GM20431 (cell line): ENCODE results near the gene CGREF1.
"Not testable (repeated sequence)": the region's sequence is repeated elsewhere in the genome, so short reads cannot be mapped to it uniquely, and the experiment has no call there.

Experiments used
- in situ Hi-C: fragments of 300-500 bp; cut with MseI, MboI; formaldehyde crosslinking; loops from one replicate; pipeline ENCODE4 v1.15.0; 2020; ENCODE audit warnings: low sequenced_read_pairs; ENCODE audit not compliant: unreplicated experiment

Gene CGREF1

DNA sequence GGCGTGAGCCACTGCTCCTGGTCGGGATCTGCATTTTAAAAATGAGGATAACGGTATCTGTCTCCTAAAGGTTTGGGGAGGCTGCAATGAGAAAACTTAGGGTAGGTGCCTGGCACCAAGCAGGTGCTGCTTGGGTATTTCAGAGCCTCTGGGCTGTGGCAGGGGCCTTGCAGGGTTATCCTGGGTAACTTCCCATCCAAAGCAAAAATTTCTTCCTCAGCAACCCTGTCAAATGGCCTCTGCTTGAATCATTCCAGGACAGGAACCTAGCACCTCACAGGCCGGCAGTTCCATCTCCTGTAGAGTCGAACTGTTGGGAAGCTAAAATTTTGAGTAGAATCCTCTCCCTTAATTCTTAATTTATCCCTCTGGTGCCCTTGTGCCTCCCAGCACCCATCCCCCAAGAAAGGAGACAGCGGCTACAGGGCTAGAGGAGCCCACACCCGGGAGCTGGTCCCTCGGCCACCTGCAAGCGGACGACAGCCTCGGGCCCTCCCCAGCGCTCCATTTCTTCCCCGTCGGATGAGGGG, 868 bp downstream of the CGREF1 start:
- in situ Hi-C loops: no loop called here

DNA sequence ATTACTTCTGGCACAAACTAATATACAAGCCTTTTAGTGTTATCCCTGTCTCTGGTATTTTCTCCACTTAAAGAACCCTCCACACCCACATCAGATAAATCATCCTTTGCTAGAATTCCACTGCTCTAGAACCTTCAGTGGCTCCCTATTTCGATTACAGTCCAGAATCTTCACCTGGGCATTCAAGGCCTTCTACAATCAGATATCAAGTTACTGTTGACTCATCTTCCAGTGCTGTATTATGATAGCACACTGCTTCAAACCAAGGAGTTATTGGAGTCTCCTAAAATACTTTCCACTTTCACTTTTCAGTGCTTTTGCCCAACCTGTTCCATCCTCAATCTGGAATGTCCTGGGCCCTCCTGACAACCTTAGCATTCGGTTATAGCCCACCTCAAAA, 3.4 kb downstream of the CGREF1 start:
- in situ Hi-C loops: no loop called here

DNA sequence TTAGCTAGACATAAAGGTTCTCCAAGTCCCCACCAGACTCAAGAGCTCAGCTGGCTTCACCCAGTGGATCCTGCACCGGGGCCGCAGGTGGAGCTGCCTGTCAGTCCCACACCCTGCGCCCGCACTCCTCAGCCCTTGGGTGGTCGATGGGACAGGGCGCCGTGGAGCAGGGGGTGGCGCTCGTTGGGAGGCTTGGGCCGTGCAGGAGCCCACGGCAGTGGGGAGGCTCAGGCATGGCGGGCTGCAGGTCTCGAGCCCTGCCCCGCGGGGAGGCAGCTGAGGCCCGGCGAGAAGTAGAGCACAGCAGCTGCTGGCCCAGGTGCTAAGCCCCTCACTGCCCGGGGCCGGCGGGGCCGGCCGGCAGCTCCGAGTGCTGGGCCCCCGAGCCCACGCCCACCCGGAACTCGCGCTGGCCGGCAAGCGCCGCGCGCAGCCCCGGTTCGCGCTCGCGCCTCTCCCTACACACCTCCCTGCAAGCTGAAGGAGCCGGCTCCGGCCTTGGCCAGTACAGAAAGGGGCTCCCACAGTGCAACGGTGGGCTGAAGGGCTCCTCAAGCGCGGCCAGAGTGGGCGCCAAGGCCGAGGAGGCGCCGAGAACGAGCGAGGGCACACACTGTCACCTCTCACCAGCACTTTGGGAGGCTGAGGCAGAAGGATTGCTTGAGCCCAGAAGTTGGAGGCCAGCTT, 7.4 kb downstream of the CGREF1 start:
- in situ Hi-C loops: not testable (repeated sequence)

DNA sequence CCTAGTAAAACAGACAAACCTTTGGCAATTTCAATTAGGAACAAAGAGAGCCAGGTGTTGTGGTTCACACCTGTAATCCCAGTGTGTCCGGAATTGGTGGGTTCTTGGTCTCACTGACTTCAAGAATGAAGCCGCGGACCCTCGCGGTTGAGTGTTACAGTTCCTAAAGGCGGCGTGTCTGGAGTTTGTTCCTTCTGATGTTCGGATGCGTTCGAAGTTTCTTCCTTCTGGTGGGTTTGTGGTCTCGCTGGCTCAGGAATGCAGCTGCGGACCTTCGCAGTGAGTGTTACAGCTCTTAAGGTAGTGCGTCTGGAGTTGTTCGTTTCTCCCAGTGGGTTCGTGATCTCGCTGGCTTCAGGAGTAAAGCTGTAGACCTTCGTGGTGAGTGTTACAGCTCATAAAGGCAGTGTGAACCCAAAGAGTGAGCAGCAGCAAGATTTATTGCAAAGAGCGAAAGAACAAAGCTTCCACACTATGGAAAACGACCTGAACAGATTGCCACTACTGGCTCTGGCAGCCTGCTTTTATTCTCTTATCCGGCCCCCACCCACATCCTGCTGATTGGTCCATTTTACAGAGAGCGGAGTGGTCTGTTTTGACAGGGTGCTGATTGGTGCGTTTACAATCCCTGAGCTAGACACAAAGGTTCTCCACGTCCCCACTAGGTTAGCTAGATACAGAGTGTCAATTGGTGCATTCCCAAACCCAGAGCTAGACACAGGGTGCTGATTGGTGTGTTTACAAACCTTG, 8.2 kb downstream of the CGREF1 start:
- in situ Hi-C loops: not testable (repeated sequence)

DNA sequence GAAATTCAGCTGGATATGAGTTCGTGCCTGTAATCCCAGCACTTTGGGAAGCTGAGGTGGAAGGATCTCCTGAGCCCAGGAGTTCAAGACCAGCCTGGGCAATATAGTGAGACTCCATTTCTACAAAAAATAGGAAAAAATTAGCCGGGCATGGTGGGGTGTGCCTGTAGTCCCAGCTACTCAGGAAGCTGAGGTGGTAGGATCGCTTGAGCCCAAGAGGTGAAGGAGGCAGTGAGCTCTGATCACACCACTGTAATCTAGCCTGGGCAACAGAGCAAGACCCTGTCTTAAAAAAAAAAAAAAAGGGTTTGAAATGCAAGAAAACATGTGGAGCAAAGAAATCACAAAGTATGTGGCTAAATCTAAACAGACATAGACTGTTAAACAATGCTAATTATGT, 9.8 kb downstream of the CGREF1 start:
- in situ Hi-C loops: no loop called here

DNA sequence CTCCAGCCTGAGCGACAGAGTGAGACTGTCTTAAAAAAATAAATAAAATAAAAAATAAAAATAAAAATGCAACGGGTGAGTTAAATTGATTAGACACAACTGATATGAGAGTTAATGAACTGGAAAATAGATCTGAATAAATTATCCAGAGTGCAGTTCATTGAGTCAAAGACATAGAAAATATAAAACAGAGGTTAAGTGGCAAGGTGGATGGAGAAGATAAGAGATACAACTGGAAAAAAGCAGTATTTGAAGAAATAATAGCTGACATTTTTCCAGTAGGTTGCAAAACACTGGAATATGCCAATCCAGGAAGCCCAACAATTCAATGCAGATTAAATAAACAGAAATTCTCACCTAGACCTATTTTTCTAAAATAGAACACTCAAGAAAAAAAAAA, 10.7 kb downstream of the CGREF1 start:
- in situ Hi-C loops: no loop called here

DNA sequence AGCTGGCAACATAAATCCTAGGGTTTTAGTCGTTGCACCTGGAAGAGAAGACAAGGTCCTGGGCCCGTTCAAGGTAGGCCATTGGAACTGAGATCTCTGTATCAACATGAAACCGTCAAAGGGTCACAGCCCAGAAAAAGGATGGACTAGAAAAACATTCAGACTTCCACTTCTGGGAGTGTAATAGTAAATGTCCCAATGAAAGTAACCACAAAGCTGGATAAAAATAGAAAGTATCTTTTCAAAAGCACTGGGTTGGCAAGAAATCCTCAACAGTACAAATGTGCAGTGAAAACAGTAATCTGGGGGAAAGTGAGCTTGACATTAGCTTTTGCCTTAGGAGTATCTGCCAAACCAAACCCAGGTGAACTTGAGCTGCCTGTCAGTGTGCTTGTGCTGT, 12.9 kb downstream of the CGREF1 start:
- in situ Hi-C loops: no loop called here

DNA sequence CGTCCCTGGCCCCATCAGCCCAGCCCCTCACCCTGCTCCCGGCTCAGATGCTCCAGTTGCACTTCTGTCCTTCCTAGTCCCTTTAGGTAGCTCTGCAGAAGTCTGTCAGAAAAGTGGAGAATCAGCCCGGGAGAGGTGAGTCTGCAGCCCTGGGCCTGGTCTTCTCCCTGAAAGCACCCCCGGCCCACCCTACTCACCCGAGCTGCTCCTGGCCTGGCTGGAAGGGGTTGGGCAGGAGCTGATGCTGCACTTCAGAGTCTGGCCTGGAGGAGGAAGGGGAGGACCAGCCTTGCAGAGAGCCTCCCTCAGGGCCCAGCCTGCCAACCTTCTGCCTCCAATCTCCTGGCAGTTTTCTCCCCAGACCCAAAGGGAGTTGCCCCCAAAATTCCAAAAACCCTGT, 16.6 kb downstream of the CGREF1 start:
- in situ Hi-C loops: no loop called here

DNA sequence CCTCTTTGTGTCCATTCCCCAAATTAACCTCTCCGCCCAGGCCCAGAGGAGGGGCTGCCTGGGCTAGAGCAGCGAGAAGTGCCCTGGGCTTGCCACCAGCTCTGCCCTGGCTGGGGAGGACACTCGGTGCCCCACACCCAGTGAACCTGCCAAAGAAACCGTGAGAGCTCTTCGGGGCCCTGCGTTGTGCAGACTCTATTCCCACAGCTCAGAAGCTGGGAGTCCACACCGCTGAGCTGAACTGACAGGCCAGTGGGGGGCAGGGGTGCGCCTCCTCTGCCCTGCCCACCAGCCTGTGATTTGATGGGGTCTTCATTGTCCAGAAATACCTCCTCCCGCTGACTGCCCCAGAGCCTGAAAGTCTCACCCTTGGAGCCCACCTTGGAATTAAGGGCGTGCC, 18.9 kb downstream of the CGREF1 start:
- in situ Hi-C loops: no loop called here

DNA sequence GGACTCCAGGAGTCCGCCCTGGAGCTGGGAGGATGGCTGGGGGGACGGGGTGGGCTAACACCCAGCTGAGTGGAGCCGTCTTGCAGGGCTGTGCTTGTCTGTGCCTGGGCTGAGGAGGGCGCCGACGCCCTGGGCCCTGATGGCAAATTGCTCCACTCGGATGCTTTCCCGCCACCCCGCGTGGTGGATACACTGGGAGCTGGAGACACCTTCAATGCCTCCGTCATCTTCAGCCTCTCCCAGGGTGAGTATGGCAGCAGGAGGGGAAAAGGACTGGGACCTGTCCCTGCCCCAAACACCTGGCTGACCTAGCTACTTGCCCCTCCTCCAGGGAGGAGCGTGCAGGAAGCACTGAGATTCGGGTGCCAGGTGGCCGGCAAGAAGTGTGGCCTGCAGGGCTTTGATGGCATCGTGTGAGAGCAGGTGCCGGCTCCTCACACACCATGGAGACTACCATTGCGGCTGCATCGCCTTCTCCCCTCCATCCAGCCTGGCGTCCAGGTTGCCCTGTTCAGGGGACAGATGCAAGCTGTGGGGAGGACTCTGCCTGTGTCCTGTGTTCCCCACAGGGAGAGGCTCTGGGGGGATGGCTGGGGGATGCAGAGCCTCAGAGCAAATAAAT, 19.5 kb downstream of the CGREF1 start:
- in situ Hi-C loops: loop anchor here (10.0 kb wide), 1 partner anchor 185 kb away; the partner anchor contains the start of gene TRIM54

DNA sequence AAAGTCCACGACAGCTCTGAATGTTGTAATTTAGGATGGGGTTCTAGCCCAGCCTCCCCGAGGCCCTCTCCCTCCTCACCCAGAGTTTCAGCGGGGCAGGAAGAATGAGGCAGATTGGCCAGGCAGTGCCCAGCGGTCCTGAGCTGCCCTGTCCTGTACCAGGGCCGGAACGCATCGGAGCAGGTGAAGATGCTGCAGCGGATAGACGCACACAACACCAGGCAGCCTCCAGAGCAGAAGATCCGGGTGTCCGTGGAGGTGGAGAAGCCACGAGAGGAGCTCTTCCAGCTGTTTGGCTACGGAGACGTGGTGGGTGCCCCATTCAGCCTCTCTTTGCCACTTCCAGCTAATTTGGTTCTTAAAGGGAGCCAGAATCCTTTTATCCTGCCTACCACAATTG, 21.6 kb downstream of the CGREF1 start:
- in situ Hi-C loops: loop anchor here (10.0 kb wide), 1 partner anchor 187 kb away; the partner anchor contains the start of gene TRIM54

DNA sequence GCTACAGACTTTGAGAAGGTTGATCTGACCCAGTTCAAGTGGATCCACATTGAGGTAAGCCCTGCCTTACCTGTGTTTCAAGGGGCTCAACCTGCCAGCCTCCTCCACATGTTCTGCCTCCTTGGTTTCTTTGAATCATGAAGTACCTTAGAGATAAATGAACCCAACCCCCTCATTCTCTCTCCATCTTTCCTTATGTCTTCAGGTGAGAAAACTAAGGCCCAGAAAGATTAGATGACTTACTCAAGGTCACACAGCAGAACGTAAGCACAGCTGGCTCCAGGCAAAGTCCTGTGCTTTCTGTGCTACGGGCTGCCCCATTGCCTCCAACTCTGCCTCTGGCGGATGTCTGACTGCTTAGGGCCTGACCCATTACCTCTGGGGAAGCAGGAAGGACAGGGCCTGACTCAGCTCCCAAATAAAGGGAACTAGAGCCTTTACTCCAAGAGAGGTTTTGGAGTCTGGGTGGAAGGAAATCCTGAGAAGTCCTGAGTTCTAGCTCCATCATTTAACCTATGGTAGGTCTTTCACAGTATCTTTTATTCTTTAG, 22.1 kb downstream of the CGREF1 start:
- in situ Hi-C loops: loop anchor here (10.0 kb wide), 1 partner anchor 188 kb away; the partner anchor contains the start of gene TRIM54

DNA sequence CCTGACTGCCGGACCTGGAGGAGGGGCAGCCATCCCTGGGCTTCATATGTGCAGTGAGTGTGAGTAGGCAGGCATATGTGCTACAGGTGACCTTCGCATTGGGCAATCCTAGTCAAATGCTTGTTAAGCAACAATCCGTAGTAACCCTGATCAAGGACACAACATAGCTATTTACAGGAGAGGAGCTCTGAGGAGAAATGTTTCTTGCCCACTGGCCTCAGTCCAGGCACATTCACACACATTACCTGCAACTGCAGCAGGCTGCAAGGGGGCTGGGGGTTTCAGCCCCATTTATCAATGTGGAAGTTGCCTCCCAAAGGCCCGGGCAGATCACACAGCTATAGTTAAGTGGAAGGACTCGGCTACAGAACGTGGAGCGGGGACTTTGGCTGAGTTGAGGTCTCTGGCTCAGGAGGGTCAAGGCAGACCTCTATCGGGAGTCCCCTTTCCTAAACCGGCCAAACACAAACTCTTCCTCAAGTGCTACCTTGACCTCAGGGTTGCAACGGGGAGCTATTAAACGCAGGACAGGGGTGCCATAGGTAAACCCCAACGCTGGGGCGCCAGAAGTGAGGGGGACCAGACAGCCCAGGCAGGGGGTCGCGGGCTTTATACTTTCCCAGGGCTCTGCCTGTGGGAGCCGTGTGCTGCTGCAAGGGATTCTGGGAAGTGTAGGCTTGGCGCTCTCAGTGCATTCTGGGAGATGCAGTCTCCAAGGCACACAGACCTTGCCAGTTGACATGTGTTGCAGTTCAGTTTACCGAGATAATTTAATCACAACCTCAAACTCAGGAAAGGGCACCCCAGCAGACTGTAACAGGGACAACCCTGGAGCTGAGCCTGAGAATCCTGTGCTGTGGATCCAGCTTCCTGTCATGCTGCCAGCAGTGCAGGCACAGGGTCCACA, 22.9 kb downstream of the CGREF1 start:
- in situ Hi-C loops: loop anchor here (10.0 kb wide), 1 partner anchor 189 kb away; the partner anchor contains the start of gene TRIM54

DNA sequence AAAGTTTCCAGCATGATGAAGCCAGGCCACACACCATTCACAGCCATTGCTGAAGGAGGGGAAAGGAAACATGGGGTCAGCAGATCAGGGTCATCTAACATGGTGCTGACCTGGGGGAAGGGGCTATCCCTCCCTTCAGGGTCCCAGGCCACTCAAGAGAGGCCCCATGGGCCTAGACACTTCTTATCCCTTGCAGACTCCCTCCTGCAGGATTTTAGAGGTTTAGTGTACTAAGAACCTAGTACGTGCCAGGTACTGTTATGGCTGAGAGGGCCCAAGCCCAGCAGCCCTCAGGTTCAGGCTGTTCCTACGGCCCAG, 23.5 kb downstream of the CGREF1 start:
- in situ Hi-C loops: loop anchor here (10.0 kb wide), 1 partner anchor 189 kb away; the partner anchor contains the start of gene TRIM54

DNA sequence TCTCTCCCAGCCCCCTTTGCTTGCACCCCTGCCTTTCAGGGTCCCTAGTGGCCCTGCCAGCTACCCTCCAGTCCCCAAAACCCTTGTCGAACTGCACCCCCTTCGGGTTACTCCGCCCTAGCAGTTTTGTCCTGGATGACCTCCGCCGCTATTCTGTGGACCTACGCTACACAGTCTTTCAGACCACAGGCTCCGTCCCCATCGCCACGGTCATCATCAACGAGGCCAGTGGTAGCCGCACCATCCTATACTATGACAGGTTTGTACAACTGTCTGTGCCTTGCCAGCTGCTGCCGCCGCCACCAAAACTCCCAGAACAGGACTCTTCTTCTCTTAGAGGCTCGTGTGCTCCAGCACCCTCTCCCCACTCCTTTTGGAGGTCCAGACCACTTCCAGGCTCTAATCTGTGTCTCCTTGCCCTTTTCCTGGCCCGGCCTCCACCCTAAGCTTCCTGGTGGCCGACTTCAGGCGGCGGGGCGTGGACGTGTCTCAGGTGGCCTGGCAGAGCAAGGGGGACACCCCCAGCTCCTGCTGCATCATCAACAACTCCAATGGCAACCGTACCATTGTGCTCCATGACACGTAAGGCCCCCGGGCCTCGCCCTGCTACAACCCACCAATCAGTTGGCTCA, 24.5 kb downstream of the CGREF1 start:
- in situ Hi-C loops: loop anchor here (10.0 kb wide), 1 partner anchor 190 kb away; the partner anchor contains the start of gene TRIM54

DNA sequence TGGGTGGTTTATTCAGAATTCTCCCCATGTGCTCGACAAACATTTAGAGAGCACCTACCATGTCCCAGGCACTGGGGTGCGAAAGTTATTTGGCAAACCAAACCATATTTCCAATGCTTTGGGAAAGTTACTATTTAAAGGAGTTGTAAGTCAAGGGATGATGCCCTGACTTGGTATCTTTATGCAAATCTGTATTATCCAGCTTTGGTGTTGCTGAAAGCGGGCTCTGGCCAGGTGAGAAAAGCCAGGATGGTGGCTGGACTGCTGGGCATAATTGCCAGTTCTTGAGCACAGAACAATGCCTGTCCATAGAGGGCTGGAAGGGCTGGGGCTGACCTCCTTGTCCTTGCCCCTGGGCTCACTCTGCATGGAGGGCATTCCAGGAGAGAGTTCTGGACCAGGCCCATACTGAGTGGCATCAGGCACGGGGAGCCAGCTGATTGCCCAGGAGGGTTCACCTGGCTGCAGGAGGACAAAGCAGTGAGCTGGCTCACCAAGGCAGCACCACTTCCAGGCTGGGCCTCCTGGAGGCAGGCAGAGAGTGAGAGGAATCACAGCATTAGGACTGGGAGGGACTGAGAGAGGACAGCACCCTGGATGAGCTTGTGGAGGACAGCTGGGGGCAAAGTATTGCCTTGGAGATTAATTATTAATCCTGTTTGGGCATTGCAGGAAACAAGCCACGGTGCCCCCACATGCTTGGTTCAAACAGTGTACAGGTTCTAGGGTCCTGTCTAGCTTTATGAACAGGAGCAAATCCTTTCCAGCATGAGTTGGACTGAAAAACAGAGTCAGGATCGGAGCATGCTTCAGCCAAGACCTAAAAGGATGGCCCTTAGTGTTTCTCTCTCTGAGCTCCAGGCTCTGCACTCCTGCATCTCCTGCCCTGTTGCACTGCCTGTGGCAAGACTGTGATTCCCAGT, 25.2 kb downstream of the CGREF1 start:
- in situ Hi-C loops: loop anchor here (10.0 kb wide), 1 partner anchor 191 kb away; the partner anchor contains the start of gene TRIM54

DNA sequence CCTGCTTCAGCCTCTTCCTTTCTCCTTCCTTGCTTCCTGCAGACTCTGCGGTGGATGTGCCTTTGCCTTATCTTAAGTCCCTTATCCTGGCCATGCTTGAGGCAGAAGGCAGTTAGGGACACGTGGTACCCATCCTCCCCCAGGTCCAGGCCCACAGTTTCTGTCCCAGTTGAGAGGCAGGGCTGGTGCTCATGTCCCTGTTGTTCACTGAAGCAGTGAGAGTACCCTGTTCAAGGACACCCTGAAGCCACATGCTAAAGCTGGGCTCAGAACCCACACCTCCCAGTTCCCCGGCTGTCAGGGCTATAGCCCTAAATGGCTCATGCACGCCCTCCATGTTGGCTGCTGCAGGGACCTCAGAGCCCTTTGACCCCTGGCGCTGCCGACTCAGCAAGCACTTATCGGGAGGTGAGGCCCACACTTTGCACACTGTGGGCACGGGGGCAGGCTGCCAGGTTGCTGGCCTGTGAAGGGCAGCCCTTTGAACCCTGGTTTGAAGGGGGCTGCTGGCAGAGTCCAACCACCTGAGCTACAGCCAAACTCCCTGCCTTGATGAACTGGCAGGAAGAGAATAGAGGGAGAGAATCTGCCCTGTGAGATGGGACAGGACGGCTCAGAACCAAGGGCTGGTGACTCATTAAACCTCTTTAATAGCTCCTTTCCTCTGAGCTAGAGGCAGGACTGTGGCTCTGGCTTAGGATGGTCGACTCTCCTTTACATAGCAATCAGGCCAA, 26.1 kb downstream of the CGREF1 start:
- in situ Hi-C loops: loop anchor here (10.0 kb wide), 1 partner anchor 192 kb away; the partner anchor contains the start of gene TRIM54
